Right forelimb (tissue), 1 donor: ENCODE data around the gene CTDSPL2.
"Not testable (repeated sequence)": the region's sequence is repeated elsewhere in the genome, so short reads cannot be mapped to it uniquely, and the experiment has no call there.

Source experiments
- DNase-seq: peaks from one replicate; pipeline ENCODE4 v3.0.0-alpha.2; 2018

CTDSPL2 gene

GRCh38 chr15:44426975-44427755 lies at the start of gene CTDSPL2:
CTDSPL2 (plus strand) TSS chr15:44427629; CDS start chr15:44459015, 31,386 bp downstream.
- peak; percentile 98 for DNase-seq

- no peak for DNase-seq
Measured at GRCh38 chr15:44381236-44381635, 46.2 kb upstream of the CTDSPL2 start.

DNA sequence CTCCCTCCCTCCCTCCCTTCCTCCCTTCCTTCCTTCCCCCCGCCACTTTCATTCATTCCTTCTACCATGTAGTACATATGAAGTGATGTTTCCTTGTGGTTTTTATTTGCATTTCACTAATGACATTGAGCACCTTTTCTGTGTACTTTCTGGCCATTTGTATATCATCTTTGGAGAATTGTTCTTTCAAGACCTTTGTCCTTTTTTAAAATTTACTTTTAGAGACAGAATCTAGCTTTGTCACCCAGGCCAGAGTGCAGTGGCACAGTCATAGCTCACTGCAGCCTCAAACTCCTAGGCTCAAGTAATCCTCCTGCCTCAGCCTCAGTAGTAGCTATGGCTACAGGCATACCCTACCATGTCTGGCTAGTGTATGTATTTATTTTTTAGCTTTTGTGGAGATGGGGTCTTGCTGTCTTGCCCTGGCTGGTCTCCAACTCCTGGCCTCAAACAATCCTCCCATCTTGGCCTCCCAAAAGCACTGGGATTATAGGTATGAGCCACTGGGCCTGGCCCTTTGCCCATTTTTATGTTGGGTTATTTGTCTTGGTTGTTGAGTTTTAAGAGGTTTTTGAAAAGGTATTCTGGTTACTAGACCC lies 42.0 kb upstream of the CTDSPL2 start:
- no peak for DNase-seq

GRCh38 chr15:44394062-44394461 lies 33.4 kb upstream of the CTDSPL2 start:
- no peak for DNase-seq

DNA sequence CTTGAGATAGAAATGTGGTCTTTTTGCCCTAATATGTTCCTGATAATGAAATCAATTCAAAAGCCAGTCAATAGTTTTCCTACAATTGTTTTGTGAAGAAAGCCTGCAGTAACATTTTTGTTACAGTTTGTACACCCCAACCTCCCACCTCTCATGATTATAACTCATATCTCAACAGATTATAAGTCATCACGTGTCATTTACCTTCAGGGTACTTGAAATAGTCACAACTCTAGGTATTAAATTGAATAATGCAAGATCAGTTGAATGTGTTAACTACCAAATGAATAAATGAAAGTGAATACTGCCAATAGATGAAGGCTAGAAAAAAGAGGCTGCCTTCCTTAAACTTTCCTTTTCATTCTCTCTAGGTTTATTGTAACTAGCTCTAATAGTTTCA lies 32.9 kb upstream of the CTDSPL2 start:
- DNase-seq, result no peak

DNA sequence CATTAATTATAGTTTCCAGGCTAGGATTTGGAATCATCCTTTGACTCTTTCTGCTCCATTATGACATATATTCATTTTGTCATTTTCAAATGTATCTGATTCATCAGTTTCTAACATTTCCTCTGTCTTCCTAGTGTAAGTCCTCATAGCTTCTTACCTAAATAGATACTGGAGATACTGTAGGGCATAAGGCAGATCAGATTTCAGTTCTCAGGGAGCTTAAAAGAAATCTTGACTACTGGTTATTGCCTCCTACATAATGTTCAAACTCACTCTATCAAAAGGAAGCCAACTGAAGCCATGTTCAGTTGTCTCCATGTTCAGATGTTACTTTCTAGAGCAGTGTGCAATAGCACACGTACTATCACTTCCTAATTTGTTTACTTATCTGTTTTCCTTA lies 29.6 kb upstream of the CTDSPL2 start:
- DNase-seq, result no peak

- DNase-seq, result no peak
Measured at GRCh38 chr15:44414001-44414400, 13.4 kb upstream of the CTDSPL2 start.

DNA sequence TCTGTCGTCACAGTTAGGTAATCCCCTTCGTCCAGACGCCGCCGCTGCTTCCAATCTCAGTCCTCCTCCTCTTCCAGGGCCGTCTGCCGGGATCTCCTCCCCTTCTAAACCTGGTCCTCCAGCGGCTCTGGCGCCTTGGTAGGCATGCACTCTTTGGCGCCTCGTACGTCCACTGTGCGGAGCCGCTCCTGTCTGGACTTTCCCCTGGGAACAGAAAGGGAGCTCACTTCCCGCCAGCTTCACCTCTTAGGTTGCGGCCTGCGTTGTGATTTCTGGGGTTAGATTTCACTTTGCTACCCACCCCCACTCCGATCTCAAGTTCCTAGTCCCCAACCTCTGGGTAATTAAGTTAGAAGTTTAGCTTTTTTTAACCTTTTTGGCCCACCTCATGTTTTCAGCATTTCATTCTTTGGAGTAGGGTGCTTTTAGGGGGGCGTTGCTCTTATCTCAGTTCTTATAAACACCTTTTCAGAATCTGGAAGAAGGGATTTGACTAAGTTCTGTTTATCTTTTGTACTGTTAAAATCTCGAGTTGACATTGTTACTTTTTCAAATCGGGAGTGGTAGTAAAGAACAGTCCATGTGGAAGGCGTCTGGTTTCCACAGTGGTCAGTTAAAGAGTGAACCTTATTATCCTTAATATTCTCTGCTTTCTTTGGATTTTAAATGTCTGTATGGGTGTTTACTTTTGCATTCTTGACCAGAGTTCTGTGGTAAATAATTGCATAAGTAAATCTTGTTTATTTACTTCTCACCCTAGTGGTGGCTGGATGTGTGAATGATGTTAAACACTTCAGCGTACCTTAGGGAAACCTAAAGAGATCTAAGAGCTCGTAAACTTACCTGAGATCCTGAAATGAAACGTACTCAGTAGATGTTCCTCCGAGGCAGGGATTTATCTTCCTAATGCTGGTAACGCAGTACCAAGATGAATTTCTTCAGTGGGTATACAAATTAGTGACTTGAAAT lies 611 bp downstream of the CTDSPL2 start:
- no peak for DNase-seq

GRCh38 chr15:44435893-44436667 lies 8.7 kb downstream of the CTDSPL2 start:
- DNase-seq, result no peak

GRCh38 chr15:44438402-44438801 lies 11.0 kb downstream of the CTDSPL2 start:
- DNase-seq, result no peak

- no peak for DNase-seq
Measured at GRCh38 chr15:44441095-44441501, 13.7 kb downstream of the CTDSPL2 start.

- DNase-seq, result no peak
Measured at GRCh38 chr15:44443515-44443914, 16.1 kb downstream of the CTDSPL2 start.

- no peak for DNase-seq
Measured at GRCh38 chr15:44447772-44448376, 20.4 kb downstream of the CTDSPL2 start.

- DNase-seq, result no peak
Measured at GRCh38 chr15:44450172-44450571, 22.7 kb downstream of the CTDSPL2 start.

DNA sequence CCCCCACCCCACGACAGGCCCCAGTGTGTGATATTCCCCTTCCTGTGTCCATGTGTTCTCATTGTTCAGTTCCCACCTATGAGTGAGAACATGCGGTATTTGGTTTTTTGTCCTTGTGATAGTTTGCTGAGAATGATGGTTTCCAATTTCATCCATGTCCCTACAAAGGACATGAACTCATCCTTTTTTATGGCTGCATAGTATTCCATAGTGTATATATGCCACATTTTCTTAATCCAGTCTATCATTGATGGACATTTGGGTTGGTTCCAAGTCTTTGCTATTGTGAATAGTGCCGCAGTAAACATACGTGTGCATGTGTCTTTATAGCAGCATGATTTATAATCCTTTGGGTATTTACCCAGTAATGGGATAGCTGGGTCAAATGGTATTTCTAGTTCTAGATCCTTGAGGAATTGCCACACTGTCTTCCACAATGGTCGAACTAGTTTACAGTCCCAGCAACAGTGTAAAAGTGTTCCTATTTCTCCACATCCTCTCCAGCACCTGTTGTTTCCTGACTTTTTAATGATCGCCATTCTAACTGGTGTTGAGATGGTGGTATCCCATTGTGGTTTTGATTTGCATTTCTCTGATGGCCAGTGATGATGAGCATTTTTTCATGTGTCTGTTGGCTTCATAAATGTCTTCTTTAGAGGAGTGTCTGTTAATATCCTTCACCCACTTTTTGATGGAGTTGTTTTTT lies 26.3 kb downstream of the CTDSPL2 start:
- DNase-seq, result not testable (repeated sequence)

DNA sequence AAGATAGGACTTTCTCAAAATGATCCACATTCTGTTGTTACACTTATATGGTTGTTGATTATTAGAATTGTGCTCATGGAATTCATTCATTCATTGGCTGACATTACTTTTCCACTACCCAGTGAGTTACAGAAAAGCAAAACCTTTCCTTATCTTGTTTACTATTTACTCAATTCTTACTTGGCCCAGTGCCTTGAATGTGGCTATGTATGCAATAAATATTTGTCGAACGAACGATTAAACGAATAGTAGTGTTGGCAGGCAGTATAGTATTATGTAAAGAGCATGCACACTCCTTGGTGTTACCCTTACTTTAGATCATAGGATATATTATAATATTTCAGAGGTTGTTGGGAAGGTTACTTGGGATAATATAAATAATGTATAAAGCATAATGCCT lies 31.0 kb downstream of the CTDSPL2 start:
- no peak for DNase-seq

GRCh38 chr15:44468709-44469385 lies 41.4 kb downstream of the CTDSPL2 start:
- DNase-seq, result no peak

DNA sequence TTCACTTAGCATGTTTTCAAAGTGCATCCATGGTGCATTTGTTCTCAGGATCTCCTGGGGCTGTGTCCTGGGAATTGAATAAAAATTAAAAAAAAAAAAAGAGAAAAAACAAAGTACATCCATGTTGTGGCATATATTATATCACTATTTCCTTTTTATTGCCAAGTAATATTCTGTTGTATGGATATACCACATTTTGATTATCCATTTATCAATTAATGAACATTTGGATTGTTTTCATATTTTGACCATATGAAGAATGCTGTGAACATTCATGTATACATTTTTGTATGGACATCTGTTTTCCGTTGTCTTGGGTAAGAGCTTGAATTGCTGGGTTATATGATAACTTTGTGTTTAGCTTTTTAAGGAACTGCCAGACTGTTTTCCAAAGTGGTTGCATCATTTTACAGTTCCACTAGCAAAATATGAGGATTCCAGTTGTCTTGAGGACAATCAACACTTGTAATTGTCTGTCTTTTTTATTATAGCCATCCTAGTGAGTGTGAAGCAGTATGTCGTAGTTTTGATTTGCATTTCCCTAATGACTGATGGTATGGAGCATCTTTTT lies 44.5 kb downstream of the CTDSPL2 start:
- DNase-seq, result no peak

DNA sequence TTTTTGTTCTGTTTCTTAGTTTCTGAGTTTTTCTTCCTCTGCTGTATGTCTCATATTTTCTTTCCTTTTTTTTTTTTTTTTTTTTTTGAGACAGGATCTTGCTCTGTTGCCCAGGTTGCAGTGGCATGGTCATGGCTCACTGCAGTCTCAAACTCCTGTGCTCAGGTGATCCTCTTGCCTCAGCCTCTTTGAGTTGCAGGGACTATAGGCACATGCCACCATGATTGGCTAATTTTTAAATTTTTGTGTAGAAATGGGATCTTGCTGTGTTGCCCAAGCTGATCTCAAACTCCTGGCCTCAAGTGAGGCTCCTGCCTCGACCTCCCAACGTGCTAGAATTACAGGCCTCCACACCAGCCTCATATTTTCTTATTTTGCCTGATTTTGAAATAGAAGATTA lies 51.9 kb downstream of the CTDSPL2 start:
- no peak for DNase-seq

DNA sequence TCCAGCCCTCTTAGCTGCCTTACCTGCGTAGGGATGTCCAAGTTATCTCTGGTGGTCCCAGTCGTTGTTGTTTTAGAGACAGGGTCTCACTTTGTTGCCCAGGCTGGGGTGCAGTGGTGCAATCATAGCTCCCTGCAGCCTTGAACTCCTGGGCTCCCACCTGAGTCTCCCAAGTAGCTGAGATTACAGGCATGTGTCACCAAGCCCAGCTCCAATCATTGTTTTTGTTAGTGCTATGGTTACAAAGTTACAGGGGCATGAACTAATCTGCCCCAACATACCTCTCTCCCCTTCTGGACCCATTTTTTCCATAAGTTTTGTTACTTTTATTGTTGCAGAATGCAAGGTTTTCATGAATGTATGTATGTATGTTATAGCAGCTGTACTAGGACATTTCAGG lies 54.7 kb downstream of the CTDSPL2 start:
- no peak for DNase-seq

- DNase-seq, result no peak
Measured at GRCh38 chr15:44485880-44486279, 58.5 kb downstream of the CTDSPL2 start.
